ENCODE data around the gene BMPR1A.

GRCh38 chr10:86817246-86817645 is 60.8 kb downstream of the BMPR1A start:
- TF ChIP-seq, protein P1, sequence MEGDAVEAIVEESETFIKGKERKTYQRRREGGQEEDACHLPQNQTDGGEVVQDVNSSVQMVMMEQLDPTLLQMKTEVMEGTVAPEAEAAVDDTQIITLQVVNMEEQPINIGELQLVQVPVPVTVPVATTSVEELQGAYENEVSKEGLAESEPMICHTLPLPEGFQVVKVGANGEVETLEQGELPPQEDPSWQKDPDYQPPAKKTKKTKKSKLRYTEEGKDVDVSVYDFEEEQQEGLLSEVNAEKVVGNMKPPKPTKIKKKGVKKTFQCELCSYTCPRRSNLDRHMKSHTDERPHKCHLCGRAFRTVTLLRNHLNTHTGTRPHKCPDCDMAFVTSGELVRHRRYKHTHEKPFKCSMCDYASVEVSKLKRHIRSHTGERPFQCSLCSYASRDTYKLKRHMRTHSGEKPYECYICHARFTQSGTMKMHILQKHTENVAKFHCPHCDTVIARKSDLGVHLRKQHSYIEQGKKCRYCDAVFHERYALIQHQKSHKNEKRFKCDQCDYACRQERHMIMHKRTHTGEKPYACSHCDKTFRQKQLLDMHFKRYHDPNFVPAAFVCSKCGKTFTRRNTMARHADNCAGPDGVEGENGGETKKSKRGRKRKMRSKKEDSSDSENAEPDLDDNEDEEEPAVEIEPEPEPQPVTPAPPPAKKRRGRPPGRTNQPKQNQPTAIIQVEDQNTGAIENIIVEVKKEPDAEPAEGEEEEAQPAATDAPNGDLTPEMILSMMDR (conservative IDR thresholded peaks at IDR 0.05; ENCODE audit: low read length) = no peak
- TF ChIP-seq EZH2phosphoT487 (IDR thresholded peaks at IDR 0.05; ENCODE audit: borderline replicate concordance, low read depth, low read length) = no peak

Measured in OCI-LY7 (cell line).